Neutrophil (primary cell): ENCODE data around the gene PKNOX1.
"Not testable (repeated sequence)": the region's sequence is repeated elsewhere in the genome, so short reads cannot be mapped to it uniquely, and the experiment has no call there.

Experiments
- H3K27ac ChIP-seq: fragments of 200-600 bp; sonication (generic); 2 replicates; pipeline ENCODE4 v1.5.1; 2016; ENCODE audit warnings: mild to moderate bottlenecking, moderate library complexity
- H3K27me3 ChIP-seq: fragments of 200-600 bp; sonication (generic); 2 replicates; pipeline ENCODE4 v1.6.0; 2016; ENCODE audit warnings: mild to moderate bottlenecking
- H3K36me3 ChIP-seq: fragments of 200-600 bp; sonication (generic); 2 replicates; pipeline ENCODE4 v1.5.1; 2017
- H3K4me1 ChIP-seq, 2 experiments: fragments of 200-600 bp in 1 of 2; sonication (generic) in 1 of 2; 1 replicate in 1 of 2; 2 replicates in 1 of 2; pipeline versions ENCODE4 v1.5.1 to v1.6.1; 2013 to 2016; ENCODE audit warnings: low read depth in 1 of 2, low read length in 1 of 2, mild to moderate bottlenecking in 1 of 2, moderate library complexity in 1 of 2; ENCODE audit not compliant: control insufficient read depth in 1 of 2, insufficient read depth in 1 of 2
- H3K4me3 ChIP-seq, 2 experiments: fragments of 200-600 bp in 1 of 2; sonication (generic) in 1 of 2; 1 replicate in 1 of 2; 2 replicates in 1 of 2; pipeline ENCODE4 v1.5.1; 2013 to 2016; ENCODE audit warnings: low read depth in 1 of 2, low read length in 1 of 2, mild to moderate bottlenecking in 1 of 2, moderate library complexity in 1 of 2
- H3K9me3 ChIP-seq: fragments of 200-600 bp; sonication (generic); 2 replicates; pipeline ENCODE4 v1.5.1; 2016
- CTCF ChIP-seq: fragments of 200-600 bp; sonication (generic); IDR thresholded peaks from 2 replicates; pipeline ENCODE4 v1.5.1; 2016; ENCODE audit warnings: antibody characterized with exemption

Gene PKNOX1

GRCh38 chr21:42933973-42934372 lies 40.4 kb upstream of the PKNOX1 start:
- not testable (repeated sequence) for H3K4me3 ChIP-seq, H3K27me3 ChIP-seq, H3K27ac ChIP-seq, H3K9me3 ChIP-seq, H3K4me1 ChIP-seq, H3K36me3 ChIP-seq

- not testable (repeated sequence) for H3K36me3 ChIP-seq, H3K4me3 ChIP-seq, H3K9me3 ChIP-seq, H3K27me3 ChIP-seq, H3K27ac ChIP-seq, H3K4me1 ChIP-seq
Measured at GRCh38 chr21:42936360-42936759, 38.0 kb upstream of the PKNOX1 start.

- H3K4me1 ChIP-seq = peaks cover 5 to 10% of the 10 kb centered on the region in 2 experiments
- not testable (repeated sequence) for H3K36me3 ChIP-seq, H3K27ac ChIP-seq, H3K27me3 ChIP-seq, H3K4me3 ChIP-seq, H3K9me3 ChIP-seq
Measured at GRCh38 chr21:42937034-42937940, 37.1 kb upstream of the PKNOX1 start.

GRCh38 chr21:42937960-42938605 lies 36.3 kb upstream of the PKNOX1 start:
- no peaks in the 10 kb centered on the region for H3K27me3 ChIP-seq
- no peak for TF ChIP-seq CTCF
- H3K9me3 ChIP-seq = no peaks in the 10 kb centered on the region
- no peak overlapping the region for H3K4me3 ChIP-seq
- no peak overlapping the region for H3K27ac ChIP-seq
- no peaks in the 10 kb centered on the region for H3K36me3 ChIP-seq
- peaks cover 5 to 10% of the 10 kb centered on the region in 2 experiments for H3K4me1 ChIP-seq

- H3K4me3 ChIP-seq, H3K9me3 ChIP-seq, H3K36me3 ChIP-seq, H3K27ac ChIP-seq, H3K27me3 ChIP-seq: not testable (repeated sequence)
- peaks cover 5 to 10% of the 10 kb centered on the region in 2 experiments for H3K4me1 ChIP-seq
Measured at GRCh38 chr21:42938606-42938995, 35.8 kb upstream of the PKNOX1 start.

- H3K9me3 ChIP-seq = no peaks in the 10 kb centered on the region
- H3K4me3 ChIP-seq = no peak overlapping the region
- no peak overlapping the region for H3K27ac ChIP-seq
- no peak for TF ChIP-seq CTCF
- H3K27me3 ChIP-seq = no peaks in the 10 kb centered on the region
- H3K36me3 ChIP-seq = no peaks in the 10 kb centered on the region
- H3K4me1 ChIP-seq = peaks cover 5 to 10% of the 10 kb centered on the region in 2 experiments
Measured at GRCh38 chr21:42939582-42940413, 34.6 kb upstream of the PKNOX1 start.

GRCh38 chr21:42941696-42942085 lies 32.7 kb upstream of the PKNOX1 start:
- TF ChIP-seq CTCF = no peak
- peaks cover 5 to 10% of the 10 kb centered on the region in 2 experiments for H3K4me1 ChIP-seq
- H3K4me3 ChIP-seq = no peak overlapping the region
- H3K27ac ChIP-seq = no peak overlapping the region
- H3K36me3 ChIP-seq = no peaks in the 10 kb centered on the region
- no peaks in the 10 kb centered on the region for H3K27me3 ChIP-seq
- H3K9me3 ChIP-seq = no peaks in the 10 kb centered on the region
